VCaP (cell line): ENCODE data around the gene ANAPC2.

Source experiments
- H3K27ac ChIP-seq: fragments of 450-650 bp; 2 replicates; pipeline ENCODE4 v1.5.1; 2017
- CTCF ChIP-seq: fragments of 450-650 bp; conservative IDR thresholded peaks from 2 replicates; pipeline ENCODE4 v1.5.1; 2017; ENCODE audit warnings: mild to moderate bottlenecking, moderate library complexity

Gene ANAPC2

DNA sequence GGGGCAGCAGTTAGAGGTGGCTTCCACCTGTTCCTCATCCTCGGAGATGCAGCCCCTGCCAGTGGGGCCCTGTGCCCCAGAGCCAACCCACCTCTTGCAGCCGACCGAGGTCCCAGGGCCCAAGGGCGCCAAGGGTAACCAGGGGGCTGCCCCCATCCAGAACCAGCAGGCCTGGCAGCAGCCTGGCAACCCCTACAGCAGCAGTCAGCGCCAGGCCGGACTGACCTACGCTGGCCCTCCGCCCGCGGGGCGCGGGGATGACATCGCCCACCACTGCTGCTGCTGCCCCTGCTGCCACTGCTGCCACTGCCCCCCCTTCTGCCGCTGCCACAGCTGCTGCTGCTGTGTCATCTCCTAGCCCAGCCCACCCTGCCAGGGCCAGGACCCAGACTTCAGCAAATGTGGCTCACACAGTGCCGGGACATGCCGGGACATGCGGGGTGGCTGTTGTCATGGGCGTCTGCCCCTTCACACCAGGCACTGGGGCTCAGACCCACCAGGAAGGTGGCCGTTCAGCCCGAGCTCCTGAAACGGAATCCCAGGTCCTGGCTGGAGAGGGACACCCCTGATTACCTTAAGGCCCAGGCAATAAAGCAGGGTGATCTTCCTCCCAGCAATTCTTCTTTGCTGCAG, 37.5 kb upstream of the ANAPC2 start:
- no peak for TF ChIP-seq CTCF
- H3K27ac ChIP-seq, result peak overlapping the region; percentile 97

- TF ChIP-seq CTCF, result no peak
- peak within 1 kb of the TSS; percentile 97 for H3K27ac ChIP-seq
Measured at GRCh38 chr9:137224830-137225694, 36.7 kb upstream of the ANAPC2 start, which contains the start of gene CYSRT1. TSS of gene CYSRT1 (plus strand) at chr9:137225174. CDS start at chr9:137225622, 448 bp downstream.

DNA sequence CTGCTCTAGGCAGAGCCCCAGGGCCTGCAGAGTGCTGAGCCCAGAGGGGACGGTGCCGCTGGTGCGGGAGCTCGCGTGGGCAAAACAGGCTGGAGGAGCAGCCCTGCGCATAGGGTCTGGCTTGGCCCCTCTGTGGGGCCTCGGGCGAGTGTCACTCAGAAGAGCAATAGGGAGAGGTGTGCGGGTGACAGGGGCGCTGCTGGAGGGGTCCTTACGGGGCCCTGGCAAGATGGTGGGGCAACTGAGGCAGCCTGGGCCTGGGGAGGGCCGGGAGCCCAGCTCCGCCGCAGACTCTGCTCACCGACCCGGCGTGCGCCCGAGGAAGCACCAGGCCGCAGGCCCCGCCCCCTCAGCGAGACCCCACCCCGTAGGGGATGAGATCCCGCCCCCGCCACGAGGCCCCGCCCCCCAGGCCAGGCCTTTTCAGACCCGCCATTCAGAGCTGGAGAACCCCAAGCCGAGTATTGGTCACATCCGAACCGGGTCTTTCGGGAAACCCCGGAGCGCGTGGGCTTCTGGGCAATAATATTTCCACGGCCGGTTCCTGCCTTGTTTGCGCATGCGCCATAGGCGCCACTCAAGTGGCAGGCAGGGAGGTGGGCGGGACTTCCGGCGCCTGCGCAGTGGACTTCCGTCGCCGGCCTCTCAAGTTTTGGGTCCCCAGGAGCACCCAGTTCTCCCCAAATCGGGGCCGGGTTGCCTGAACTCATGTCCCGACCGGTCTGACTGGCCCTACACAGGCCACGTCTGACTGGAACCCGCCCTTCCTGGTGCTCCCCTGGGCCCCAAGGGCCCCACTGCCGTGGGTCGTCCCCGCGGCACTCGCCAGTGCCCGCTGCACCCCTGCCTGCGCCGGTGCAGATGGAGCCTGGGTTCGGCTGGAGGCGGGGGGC, 35.0 kb upstream of the ANAPC2 start:
- TF ChIP-seq CTCF, result no peak
- peak overlapping the region; percentile 97 for H3K27ac ChIP-seq

DNA sequence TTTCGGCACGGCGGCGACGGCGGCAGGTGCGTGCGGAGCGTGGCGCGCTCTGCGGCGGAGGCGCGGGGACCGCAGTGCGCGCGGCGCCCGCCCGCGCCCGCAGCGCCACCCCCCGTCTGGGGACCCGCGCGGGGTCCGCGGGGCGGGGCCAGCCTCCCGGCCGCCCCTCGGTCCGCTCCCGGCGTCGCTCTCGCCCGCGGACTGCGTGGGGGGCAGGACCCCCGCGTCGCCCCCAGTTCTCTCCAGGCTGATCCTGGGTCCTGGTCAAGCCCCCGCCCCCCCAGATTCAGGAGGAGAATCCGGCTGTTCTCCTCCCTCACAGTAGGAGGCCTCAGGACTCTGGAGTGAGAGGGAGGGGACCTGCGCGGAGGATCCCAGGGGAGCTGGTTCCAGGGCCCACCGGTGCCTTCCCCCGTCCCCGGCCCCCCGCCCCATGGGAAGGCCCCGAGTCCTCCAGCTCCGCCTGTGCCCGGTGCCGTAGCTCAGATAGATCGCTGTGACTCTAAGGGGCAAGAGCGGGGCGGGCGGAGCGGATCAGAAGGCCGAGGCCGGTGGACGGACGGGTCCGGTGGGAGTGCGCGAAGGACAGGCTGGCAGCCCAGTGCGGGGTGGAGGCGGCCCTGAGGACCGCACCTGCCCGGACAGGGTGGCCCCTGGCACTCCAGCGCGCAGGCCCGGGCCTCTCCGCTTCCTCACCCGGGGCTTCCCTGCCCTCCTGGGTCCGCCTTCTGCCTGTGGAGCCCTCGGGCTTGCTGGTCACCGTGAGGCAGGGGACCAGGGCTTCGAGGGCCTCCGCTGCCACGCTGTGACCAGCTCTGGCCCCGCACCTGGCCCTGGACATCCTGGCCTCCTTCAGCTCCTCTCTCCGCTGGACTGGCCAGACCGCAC, 34.1 kb upstream of the ANAPC2 start, which contains the start of gene RNF208:
TSS of gene RNF208 (minus strand) at position 51 of the 888 bp plus-strand sequence. CDS start 1,028 bp downstream, outside the sequence.
- peak within 1 kb of the TSS; percentile 97 for H3K27ac ChIP-seq
- no peak for TF ChIP-seq CTCF

- no peak for TF ChIP-seq CTCF
- H3K27ac ChIP-seq, result peak overlapping the region; percentile 97
Measured at GRCh38 chr9:137221506-137222111, 33.2 kb upstream of the ANAPC2 start.

DNA sequence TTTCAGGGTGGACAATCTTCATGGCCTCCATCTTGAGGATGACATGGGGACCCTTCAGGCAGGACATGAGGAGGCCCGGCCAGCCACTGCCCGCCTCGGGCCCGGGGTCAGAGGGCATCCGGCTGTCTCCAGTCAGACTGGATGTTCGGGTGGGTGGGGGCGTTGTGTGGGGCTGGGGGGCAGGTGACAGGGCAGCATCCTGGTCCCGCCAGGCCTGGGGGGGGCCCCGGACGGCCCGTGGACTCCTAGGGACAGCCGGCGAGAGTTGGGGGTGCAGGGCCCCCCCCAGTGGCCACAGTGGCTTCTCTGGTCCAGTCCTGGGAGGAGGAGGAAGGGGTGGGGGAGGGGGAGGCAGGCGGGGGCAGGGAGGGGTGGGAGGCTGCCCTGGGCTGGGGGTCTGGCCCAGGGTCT, 32.7 kb upstream of the ANAPC2 start:
- H3K27ac ChIP-seq, result peak overlapping the region; percentile 97
- no peak for TF ChIP-seq CTCF
